HUES6 (cell line): ENCODE measurements around the gene CDT1.

Experiments used
- H3K27ac ChIP-seq: 2 replicates; pipeline ENCODE4 v1.7.0; 2013; ENCODE audit warnings: low read depth, mild to moderate bottlenecking, low read length, inconsistent platforms
- H3K27me3 ChIP-seq: 2 replicates; pipeline ENCODE4 v1.6.1; 2013; ENCODE audit warnings: low read length; ENCODE audit not compliant: control insufficient read depth, insufficient read depth
- H3K36me3 ChIP-seq: 2 replicates; pipeline ENCODE4 v1.6.1; 2013; ENCODE audit warnings: low read length; ENCODE audit not compliant: control insufficient read depth, insufficient read depth
- H3K4me1 ChIP-seq: 2 replicates; pipeline ENCODE4 v1.6.1; 2013; ENCODE audit warnings: low read length; ENCODE audit not compliant: control insufficient read depth, insufficient read depth
- H3K4me3 ChIP-seq: 2 replicates; pipeline ENCODE4 v1.5.1; 2013; ENCODE audit warnings: low read depth, low read length
- H3K9ac ChIP-seq: one replicate; pipeline ENCODE4 v1.6.1; 2013; ENCODE audit warnings: mild to moderate bottlenecking, low read length
- H3K9me3 ChIP-seq: 2 replicates; pipeline ENCODE4 v1.6.1; 2013; ENCODE audit warnings: low read depth, low read length; ENCODE audit not compliant: control insufficient read depth, insufficient read depth

Gene CDT1

DNA sequence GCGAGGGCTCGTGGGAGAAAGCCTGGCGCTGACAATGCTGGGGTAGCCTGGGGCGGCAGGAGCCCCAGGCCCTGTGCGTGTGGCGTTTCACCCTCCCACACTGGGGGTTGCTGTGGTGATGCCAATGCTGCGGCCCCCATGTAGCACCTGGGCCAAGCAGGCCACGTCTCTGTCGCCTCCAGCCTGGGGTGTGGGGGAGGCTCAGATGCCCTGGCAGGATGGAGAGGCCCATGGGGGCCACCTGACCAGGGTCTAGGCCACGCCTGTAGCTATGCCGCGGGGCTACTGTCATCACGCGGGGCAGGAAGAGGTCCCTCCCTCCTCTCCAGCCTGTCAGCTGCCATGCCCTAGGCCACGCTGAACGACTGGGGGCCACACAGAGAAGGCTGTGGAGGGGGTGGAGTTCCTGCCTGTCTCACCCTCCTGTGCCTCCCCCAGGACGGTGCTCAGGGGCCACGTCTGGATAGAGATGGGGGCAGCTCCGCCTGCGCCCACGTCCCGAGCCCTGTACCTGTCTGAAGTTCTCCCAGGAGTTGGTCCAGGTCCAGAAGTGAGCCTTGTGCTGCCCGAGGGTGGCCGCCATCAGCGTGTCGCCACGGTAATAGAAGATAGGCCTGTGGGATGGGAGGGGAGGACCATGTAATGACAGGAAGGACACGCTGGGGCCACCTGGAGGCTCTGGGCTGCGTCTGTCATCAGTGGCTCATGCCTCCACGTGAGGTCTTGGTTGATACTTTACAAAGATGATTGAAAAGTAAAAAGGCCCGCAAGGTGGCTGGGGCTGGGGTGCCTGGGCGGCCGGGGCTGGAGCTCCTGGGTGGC is 20.9 kb downstream of the CDT1 start:
- Histone ChIP-seq H3K4me1 (no peaks in the 10 kb centered on the region), H3K9me3 (no peaks in the 10 kb centered on the region), H3K36me3 (peaks cover 7% of the 10 kb centered on the region), H3K9ac (no peak overlapping the region), H3K4me3 (no peak overlapping the region), H3K27me3 (no peaks in the 10 kb centered on the region), H3K27ac (no peak overlapping the region)

DNA sequence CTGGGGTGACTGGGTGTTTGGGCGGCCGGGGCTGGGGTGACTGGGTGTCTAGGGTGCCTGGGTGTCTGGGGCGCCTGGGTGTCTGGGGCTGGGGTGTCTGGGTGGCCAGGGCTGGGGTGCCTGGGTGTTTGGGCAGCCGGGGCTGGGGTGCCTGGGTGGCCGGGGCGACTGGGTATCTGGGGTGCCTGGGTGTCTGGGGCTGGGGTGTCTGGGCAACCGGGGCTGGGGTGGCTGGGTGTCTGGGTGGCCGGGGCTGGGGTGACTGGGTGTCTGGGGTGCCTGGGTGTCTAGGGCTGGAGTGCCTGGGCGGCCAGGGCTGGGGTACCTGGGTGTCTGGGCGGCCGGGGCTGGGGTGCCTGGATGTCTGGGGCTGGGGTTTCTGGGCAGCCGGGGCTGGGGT is 21.6 kb downstream of the CDT1 start:
- Histone ChIP-seq H3K4me1 (no peaks in the 10 kb centered on the region), H3K9ac (no peak overlapping the region), H3K27me3 (no peaks in the 10 kb centered on the region), H3K9me3 (no peaks in the 10 kb centered on the region), H3K36me3 (peaks cover 7% of the 10 kb centered on the region), H3K27ac (no peak overlapping the region), H3K4me3 (no peak overlapping the region)

DNA sequence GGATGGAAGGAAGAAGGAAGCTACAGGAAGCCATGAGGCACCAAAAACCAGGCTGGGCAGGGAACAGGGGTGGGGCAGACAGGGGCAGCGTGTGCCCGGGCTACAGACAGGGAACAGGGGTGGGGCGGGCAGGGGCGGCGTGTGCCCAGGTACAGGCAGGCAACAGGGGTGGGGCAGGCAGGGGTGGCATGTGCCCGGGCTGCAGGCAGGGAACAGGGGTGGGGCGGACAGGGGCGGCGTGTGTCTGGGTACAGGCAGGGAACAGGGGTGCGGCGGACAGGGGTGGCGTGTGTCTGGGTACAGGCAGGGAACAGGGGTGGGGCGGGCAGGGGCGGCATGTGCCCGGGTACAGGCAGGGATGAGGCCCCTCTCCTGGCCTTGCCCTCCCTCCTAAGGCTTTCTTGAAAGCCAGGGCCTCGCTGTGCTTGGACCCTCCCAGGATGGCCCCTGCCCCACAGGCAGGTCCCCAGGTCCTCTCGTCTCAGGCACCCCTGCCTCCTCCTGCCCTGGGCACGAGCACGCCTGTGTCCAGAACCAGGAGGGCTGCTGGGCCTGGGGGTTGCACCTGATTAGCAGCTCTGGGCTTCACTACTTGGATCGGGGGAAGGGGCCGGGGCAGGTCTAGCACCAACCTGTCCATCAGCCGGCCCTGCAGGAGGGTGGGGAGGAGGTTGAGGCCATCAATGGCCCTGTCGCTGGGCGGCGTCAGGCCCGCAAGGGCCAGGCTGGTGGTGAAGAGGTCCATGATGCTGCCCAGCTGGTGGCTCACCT is 22.7 kb downstream of the CDT1 start:
- Histone ChIP-seq H3K36me3 (peaks cover 7% of the 10 kb centered on the region), H3K4me3 (no peak overlapping the region), H3K4me1 (no peaks in the 10 kb centered on the region), H3K27ac (no peak overlapping the region), H3K9ac (no peak overlapping the region), H3K27me3 (no peaks in the 10 kb centered on the region), H3K9me3 (no peaks in the 10 kb centered on the region)

DNA sequence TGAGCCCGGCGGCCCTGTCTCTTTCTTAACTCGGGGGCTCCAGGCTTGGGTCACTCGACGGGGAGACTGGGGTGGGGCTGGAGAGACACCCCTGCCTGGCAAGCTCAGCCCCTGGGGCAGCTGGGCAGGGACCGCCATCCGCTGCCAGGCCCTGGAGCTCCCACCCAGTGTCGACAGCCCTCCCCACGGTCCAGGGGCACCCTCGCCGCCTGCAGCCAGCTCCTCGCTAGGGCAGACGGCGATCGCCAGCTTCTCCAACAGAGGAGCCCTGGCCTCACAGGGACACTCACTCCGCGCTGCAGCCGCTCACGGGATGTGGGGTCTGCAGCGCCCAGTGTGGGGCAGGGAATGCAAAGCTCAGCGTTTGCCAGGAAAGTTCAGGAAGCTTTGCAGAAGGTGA is 24.1 kb downstream of the CDT1 start:
- no peaks in the 10 kb centered on the region for H3K9me3 ChIP-seq

DNA sequence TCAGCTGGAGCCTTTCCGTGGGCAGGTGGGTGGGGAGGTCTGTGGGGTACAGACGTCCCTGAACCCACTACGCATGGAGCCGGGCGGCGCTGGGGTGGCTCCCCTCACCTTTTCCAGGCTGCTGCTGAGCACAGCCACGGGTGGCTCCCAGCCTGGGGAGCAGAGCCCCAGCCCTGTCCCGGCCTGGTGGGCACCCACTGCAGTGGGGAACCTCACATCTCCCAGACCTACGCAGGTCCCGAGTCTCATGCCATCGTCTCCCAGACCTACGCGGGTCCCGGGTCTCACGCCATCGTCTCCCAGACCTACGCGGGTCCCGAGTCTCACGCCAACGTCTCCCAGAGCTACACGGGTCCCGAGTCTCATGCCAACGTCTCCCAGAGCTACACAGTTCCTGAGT is 25.1 kb downstream of the CDT1 start:
- Histone ChIP-seq H3K9me3 (no peaks in the 10 kb centered on the region), H3K4me3 (no peak overlapping the region), H3K36me3 (peaks cover 4% of the 10 kb centered on the region; the same call in 1 of the 2 replicates), H3K27me3 (no peaks in the 10 kb centered on the region), H3K9ac (no peak overlapping the region), H3K4me1 (no peaks in the 10 kb centered on the region), H3K27ac (no peak overlapping the region)

More for the DNA sequence above, 24.1 kb downstream of the CDT1 start:
- H3K36me3 ChIP-seq: peaks cover 7% of the 10 kb centered on the region
- H3K4me1 ChIP-seq: no peaks in the 10 kb centered on the region
- no peak overlapping the region for H3K27ac ChIP-seq
- H3K9ac ChIP-seq: no peak overlapping the region
- no peak overlapping the region for H3K4me3 ChIP-seq
- H3K27me3 ChIP-seq: no peaks in the 10 kb centered on the region

DNA sequence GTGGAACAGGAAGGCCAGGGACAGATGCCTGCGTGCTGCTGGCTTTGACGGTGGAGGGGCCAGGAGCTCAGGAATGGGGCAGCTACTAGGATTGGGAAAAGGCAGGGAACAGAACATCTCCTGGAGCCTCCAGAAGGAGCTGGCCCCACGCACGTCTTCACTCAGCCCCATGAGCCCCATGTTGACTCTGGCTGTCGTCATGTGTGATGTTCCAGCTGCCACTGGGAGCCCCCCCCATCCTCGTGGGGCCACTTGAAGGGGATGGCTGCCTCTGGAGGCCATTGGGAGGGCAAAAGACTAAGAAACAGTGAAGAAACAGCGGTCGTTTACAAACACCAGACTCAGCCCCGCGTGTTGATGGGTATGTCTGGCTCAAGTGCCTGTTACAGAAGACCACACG is 26.7 kb downstream of the CDT1 start:
- Histone ChIP-seq H3K27me3 (no peaks in the 10 kb centered on the region), H3K9me3 (no peaks in the 10 kb centered on the region), H3K4me1 (no peaks in the 10 kb centered on the region), H3K4me3 (no peak overlapping the region), H3K9ac (no peak overlapping the region), H3K27ac (no peak overlapping the region), H3K36me3 (peaks cover 6% of the 10 kb centered on the region)

DNA sequence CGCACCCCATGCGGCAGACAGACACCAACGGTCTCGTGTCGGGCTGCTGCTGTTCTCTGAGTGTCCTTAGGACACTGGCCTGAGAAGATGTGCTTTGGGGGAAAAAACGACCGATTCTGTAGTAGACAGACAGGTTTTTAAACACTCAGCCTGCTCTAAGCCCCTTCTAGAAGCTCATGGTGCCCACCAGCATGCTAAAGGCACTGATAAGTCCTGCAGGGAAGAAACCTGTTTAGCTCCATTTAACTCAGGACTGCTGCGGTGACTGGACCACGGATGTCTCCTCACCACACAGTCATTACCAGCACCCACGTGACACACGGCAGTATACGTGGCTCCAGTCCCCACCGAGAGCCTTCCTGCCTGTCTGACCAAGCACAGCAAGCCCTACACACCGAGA is 27.2 kb downstream of the CDT1 start:
- H3K9me3 ChIP-seq: no peaks in the 10 kb centered on the region
- H3K9ac ChIP-seq: no peak overlapping the region
- H3K4me3 ChIP-seq: no peak overlapping the region
- peaks cover 11% of the 10 kb centered on the region for H3K36me3 ChIP-seq
- H3K27me3 ChIP-seq: no peaks in the 10 kb centered on the region
- no peak overlapping the region for H3K27ac ChIP-seq
- no peaks in the 10 kb centered on the region for H3K4me1 ChIP-seq

DNA sequence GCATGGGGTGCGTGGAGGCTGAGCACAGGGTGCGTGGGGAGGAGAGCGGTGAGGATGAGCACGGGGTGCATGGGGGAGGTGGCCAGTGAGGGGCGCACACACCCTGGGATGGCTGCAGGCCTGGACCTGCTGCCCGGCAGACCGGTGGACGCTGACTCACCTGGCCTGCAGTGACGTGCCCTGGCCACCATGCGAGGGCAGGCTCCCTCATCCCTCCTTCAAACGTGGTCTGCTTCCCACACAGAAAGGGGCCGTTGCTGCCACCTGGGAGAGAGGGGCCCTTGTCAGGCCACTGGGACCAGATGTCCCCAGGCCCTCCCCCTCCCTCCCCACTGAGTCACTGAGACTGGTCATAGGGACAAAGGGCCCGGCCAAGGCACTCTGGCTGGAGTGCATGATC is 28.2 kb downstream of the CDT1 start:
- no peak overlapping the region for H3K4me3 ChIP-seq
- H3K4me1 ChIP-seq: no peaks in the 10 kb centered on the region
- H3K9me3 ChIP-seq: no peaks in the 10 kb centered on the region
- H3K27ac ChIP-seq: no peak overlapping the region
- no peak overlapping the region for H3K9ac ChIP-seq
- H3K36me3 ChIP-seq: peaks cover 11% of the 10 kb centered on the region
- no peaks in the 10 kb centered on the region for H3K27me3 ChIP-seq

DNA sequence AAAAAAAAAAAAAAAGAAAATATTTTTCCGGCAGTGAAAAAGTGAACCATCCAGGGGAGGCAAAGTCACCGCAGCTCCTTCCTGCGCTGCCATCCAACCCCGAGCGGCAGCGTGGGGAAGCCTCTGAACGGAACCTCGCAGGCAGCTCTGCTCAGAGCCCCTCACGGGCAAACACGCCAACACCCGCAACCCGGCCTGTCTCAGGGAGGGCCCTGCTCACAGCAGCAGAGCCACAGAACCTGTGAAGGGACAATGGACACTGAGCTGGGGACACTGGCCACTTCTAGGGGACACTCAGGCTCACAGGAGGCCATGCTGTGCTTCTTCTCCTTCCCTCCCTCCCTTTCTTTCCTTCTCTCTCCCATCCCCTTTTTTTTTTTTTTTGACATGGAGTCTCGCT is 29.5 kb downstream of the CDT1 start:
- H3K9me3 ChIP-seq: no peaks in the 10 kb centered on the region
- H3K36me3 ChIP-seq: peaks cover 11% of the 10 kb centered on the region
- no peak overlapping the region for H3K4me3 ChIP-seq
- H3K27ac ChIP-seq: no peak overlapping the region
- no peaks in the 10 kb centered on the region for H3K27me3 ChIP-seq
- no peaks in the 10 kb centered on the region for H3K4me1 ChIP-seq
- no peak overlapping the region for H3K9ac ChIP-seq

DNA sequence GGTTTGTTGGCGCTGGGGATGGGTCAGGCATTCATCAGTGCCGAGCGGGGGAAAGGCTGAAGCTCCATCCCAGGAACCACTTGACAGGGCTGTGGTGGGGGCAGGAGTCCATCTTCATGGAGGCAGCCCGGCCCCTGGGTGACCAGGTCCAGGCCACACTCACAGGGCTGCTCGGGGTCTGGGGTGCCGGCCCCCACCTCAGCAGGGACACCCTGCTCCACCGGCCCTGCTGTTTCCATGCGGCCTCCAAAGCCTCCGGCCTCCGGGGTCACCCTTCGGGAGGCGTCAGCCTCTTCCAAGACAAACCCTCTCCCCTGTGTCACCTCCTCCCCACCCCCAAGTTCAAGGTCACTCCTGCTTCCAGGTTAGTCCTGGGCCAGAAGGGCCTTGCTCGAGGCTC is 31.1 kb downstream of the CDT1 start:
- Histone ChIP-seq H3K27ac (no peak overlapping the region), H3K9me3 (no peaks in the 10 kb centered on the region), H3K4me3 (no peak overlapping the region), H3K4me1 (no peaks in the 10 kb centered on the region), H3K9ac (no peak overlapping the region), H3K27me3 (no peaks in the 10 kb centered on the region), H3K36me3 (peaks cover 16% of the 10 kb centered on the region)

DNA sequence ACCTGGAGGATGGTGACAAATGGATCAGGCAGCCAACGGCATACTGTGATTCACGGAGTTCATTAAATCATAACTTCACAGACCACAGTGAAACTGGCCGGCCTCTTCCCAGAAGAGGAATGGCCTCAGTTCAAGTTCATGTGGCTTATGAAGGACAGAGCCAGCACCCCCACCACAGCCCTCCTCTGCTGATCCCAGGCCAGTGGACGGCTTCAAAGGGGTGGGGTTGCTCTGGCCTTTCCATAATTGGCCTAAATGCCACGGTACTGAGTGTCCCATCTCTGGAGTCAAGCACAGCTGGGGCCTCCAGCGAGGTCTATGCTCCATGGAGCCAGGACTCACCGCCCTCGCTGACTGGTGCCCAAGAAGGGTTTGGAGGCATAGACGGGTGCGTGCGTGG is 31.8 kb downstream of the CDT1 start:
- no peaks in the 10 kb centered on the region for H3K9me3 ChIP-seq
- H3K9ac ChIP-seq: no peak overlapping the region
- H3K4me3 ChIP-seq: no peak overlapping the region
- H3K36me3 ChIP-seq: peaks cover 23% of the 10 kb centered on the region
- no peaks in the 10 kb centered on the region for H3K4me1 ChIP-seq
- no peaks in the 10 kb centered on the region for H3K27me3 ChIP-seq
- no peak overlapping the region for H3K27ac ChIP-seq
